Endothelial cell of umbilical vein (primary cell): ENCODE measurements around the gene ARRDC2. TPM values are rescaled to one million over a fixed set of nuclear protein-coding genes. Genes with fewer than 3 reads are reported as not detected.

Experiments
- BruUV-seq: library from RNA; stranded (reverse); fragments of 400-500 nt; replicated peaks from 2 replicates; lab custom pipeline; 2021; lab: Mats Ljungman, UMichigan
- CTCF ChIA-PET: fragments of 300-600, 350-600 bp; sonication (Branson Sonifier 250); formaldehyde crosslinking; loops from one replicate; lab custom pipeline; 2021; ENCODE audit warnings: antibody characterized with exemption, inconsistent platforms; lab: Charles Lee
- POLR2A ChIA-PET: fragments of 300-600, 350-600 bp; sonication (Branson Sonifier 250); formaldehyde crosslinking; loops from one replicate; lab custom pipeline; 2021; ENCODE audit warnings: antibody characterized with exemption, inconsistent platforms; lab: Charles Lee
- DNase-seq: peaks from one replicate; pipeline ENCODE4 v3.0.0-alpha.2; 2011; ENCODE audit warnings: low read depth, low spot score
- FAIRE-seq: peaks from 2 replicates; lab custom pipeline; 2011; peaks lifted over from hg19 to GRCh38; lab: Jason Lieb, UNC
- H2AFZ ChIP-seq: 2 replicates; pipeline ENCODE4 v1.6.0; 2012; ENCODE audit warnings: low read depth, low read length, control low read depth, inconsistent platforms
- H3K27ac ChIP-seq: 2 replicates; pipeline ENCODE4 v1.5.1; 2011; ENCODE audit warnings: low read depth, mild to moderate bottlenecking, control low read depth, low read length, moderate library complexity; ENCODE audit not compliant: insufficient read depth
- H3K27me3 ChIP-seq, 2 experiments: 2 replicates each; pipeline versions ENCODE4 v1.6.0 to v1.6.1; 2011; ENCODE audit warnings: low read length in 2 of 2, mixed read lengths in 1 of 2; ENCODE audit not compliant: control insufficient read depth in 2 of 2, insufficient read depth in 2 of 2
- H3K36me3 ChIP-seq, 2 experiments: 2 replicates in 1 of 2; 3 replicates in 1 of 2; pipeline ENCODE4 v1.5.1; 2011; ENCODE audit warnings: low read length in 2 of 2, mild to moderate bottlenecking in 1 of 2, moderate library complexity in 1 of 2; ENCODE audit not compliant: control insufficient read depth in 2 of 2, insufficient read depth in 2 of 2; ENCODE audit errors: extremely low read depth in 1 of 2
- H3K4me1 ChIP-seq: 3 replicates; pipeline ENCODE4 v1.5.1; 2011; ENCODE audit warnings: mild to moderate bottlenecking, low read length; ENCODE audit not compliant: control insufficient read depth, insufficient read depth; ENCODE audit errors: extremely low read depth
- H3K4me2 ChIP-seq: 2 replicates; pipeline ENCODE4 v1.6.1; 2011; ENCODE audit warnings: low read length, control low read depth, mixed read lengths; ENCODE audit not compliant: insufficient read depth
- H3K4me3 ChIP-seq, 3 experiments: fragments of 200-600 bp in 1 of 3; sonication (generic), shearing (Covaris generic) in 1 of 3; replicated peaks in 1 of 3; 2 replicates each; pipeline ENCODE4 v1.5.1; 2011 to 2016; ENCODE audit warnings: control low read depth in 3 of 3, low read length in 3 of 3, mild to moderate bottlenecking in 2 of 3, inconsistent platforms in 1 of 3, low read depth in 1 of 3, moderate library complexity in 1 of 3; ENCODE audit not compliant: insufficient read depth in 1 of 3
- H3K79me2 ChIP-seq: 2 replicates; pipeline ENCODE4 v1.6.0; 2012; ENCODE audit warnings: low read length, inconsistent platforms; ENCODE audit not compliant: control insufficient read depth, insufficient read depth
- H3K9ac ChIP-seq: replicated peaks from 2 replicates; pipeline ENCODE3; 2011; ENCODE audit warnings: low read length, control low read depth; ENCODE audit not compliant: insufficient read depth; ENCODE audit errors: extremely low read depth
- H3K9me1 ChIP-seq: replicated peaks from 3 replicates; pipeline ENCODE4 v1.6.0; 2011; ENCODE audit warnings: mild to moderate bottlenecking, low read length; ENCODE audit not compliant: control insufficient read depth, insufficient read depth; ENCODE audit errors: extremely low read depth
- H3K9me3 ChIP-seq: replicated peaks from 2 replicates; pipeline ENCODE4 v1.5.1; 2012; ENCODE audit warnings: low read length, inconsistent platforms; ENCODE audit not compliant: control insufficient read depth, insufficient read depth
- H4K20me1 ChIP-seq: replicated peaks from 2 replicates; pipeline ENCODE3; 2011; ENCODE audit warnings: mild to moderate bottlenecking, low read length; ENCODE audit not compliant: control insufficient read depth, insufficient read depth; ENCODE audit errors: extremely low read depth
- CTCF ChIP-seq, 2 donors: IDR thresholded peaks; 1 replicate in 1 of 2; 2 replicates in 1 of 2; pipeline ENCODE4 v1.5.1; 2011; ENCODE audit warnings: low read length in 2 of 2, mild to moderate bottlenecking in 2 of 2, moderate library complexity in 2 of 2, control low read depth in 1 of 2, inconsistent platforms in 1 of 2, low read depth in 1 of 2; ENCODE audit not compliant: insufficient read depth in 1 of 2; ENCODE audit errors: extremely low read depth in 1 of 2
- EZH2 ChIP-seq: IDR thresholded peaks from 2 replicates; pipeline ENCODE4 v1.6.1; 2012; ENCODE audit warnings: borderline replicate concordance, low read depth, mild to moderate bottlenecking, moderate library complexity, low read length, inconsistent platforms; ENCODE audit not compliant: severe bottlenecking
- FOS ChIP-seq: IDR thresholded peaks from 2 replicates; pipeline ENCODE4 v1.6.1; 2011; ENCODE audit warnings: mild to moderate bottlenecking, low read length, moderate library complexity, borderline replicate concordance; ENCODE audit not compliant: insufficient read depth
- GATA2 ChIP-seq: IDR thresholded peaks from 2 replicates; pipeline ENCODE4 v1.7.0; 2011; ENCODE audit warnings: low read depth, mild to moderate bottlenecking, moderate library complexity, mixed read lengths, low read length; ENCODE audit not compliant: insufficient read length, insufficient read depth
- JUN ChIP-seq: IDR thresholded peaks from 2 replicates; pipeline ENCODE4 v1.6.1; 2011; ENCODE audit warnings: borderline replicate concordance, low read depth; ENCODE audit not compliant: insufficient read length, insufficient read depth
- MAX ChIP-seq: IDR thresholded peaks from 2 replicates; pipeline ENCODE4 v1.6.1; 2011; ENCODE audit not compliant: insufficient read depth, insufficient read length
- MYC ChIP-seq: IDR thresholded peaks from one replicate; pipeline ENCODE4 v1.6.1; 2011; ENCODE audit warnings: mild to moderate bottlenecking, low read depth, low read length
- POLR2A ChIP-seq: IDR thresholded peaks from 2 replicates; pipeline ENCODE4 v1.6.1; 2012; ENCODE audit warnings: low read depth, mild to moderate bottlenecking, control low read depth, low read length
- POLR2AphosphoS5 ChIP-seq: IDR thresholded peaks from 2 replicates; pipeline ENCODE4 v1.6.1; 2012; ENCODE audit warnings: low read depth, mild to moderate bottlenecking, control low read depth, low read length, moderate library complexity; ENCODE audit not compliant: insufficient read depth
- dilution Hi-C: fragments of 300-500 bp; cut with MboI; formaldehyde crosslinking; loops from one replicate; pipeline ENCODE4 v1.15.0; 2019; ENCODE audit warnings: low sequenced_read_pairs; ENCODE audit not compliant: extremely low pct_ligation_motif_present
- intact Hi-C: fragments of 100-400 bp; cut with micrococcal nuclease; formaldehyde crosslinking; loops from one replicate; pipeline ENCODE4 v1.10.0; 2022
- polyA plus RNA-seq, 4 experiments: library from polyadenylated mRNA; depleted of rRNA in 3 of 4; stranded (reverse) in 3 of 4; unstranded in 1 of 4; fragments of >200 nt; gene quantifications; 2 replicates each; pipeline versions ENCODE4 v1.2.1 to v1.2.3, GENCODE V29; 2011 to 2012; ENCODE audit warnings: missing spikeins in 1 of 4
- total RNA-seq: library from RNA; stranded (reverse); gene quantifications from 2 replicates; pipeline ENCODE4 v1.2.3, GENCODE V29; 2021

ARRDC2 gene
- total and polyA plus RNA-seq, 2 donors (not counting 3 experiments of a cell fraction or from before 2014, with no cell fraction given), result 10.2 to 17.4 TPM

- FAIRE-seq, result no peak
Observed at GRCh38 chr19:17966129-17966483, 41.9 kb upstream of the ARRDC2 start.

More at GRCh38 chr19:17966129-17966483, 41.9 kb upstream of the ARRDC2 start:
- H3K79me2 ChIP-seq, result no peaks in the 10 kb centered on the region
- H3K9me1 ChIP-seq, result no peaks in the 10 kb centered on the region
- H3K36me3 ChIP-seq, result no peaks in the 10 kb centered on the region
- H3K4me3 ChIP-seq, result no peak overlapping the region
- ChIA-PET POLR2A (no interaction called here), CTCF (interaction anchor here (1.3 to 1.4 kb wide), 2 partner anchors 30 to 32 kb away, joined by 4 read pairs; no protein-coding TSS in a partner anchor)
- dilution Hi-C loops (no loop called here), intact Hi-C loops (no loop called here)
- no peak for TF ChIP-seq POLR2AphosphoS5
- TF ChIP-seq GATA2, result no peak
- no peak for TF ChIP-seq FOS
- no peak for TF ChIP-seq MYC
- TF ChIP-seq POLR2A, result no peak
- no peak for TF ChIP-seq MAX
- TF ChIP-seq EZH2, result no peak
- no peak for TF ChIP-seq JUN
- no peak for TF ChIP-seq CTCF (IDR thresholded peaks at IDR 0.05; ENCODE audit: extremely low read depth in 1 of 2, insufficient read depth in 1 of 2, low read depth in 1 of 2, low read length in 2 of 2)
- H3K9me3 ChIP-seq, result no peaks in the 10 kb centered on the region
- no peak overlapping the region for H2AFZ ChIP-seq
- H3K4me1 ChIP-seq, result peaks cover 6% of the 10 kb centered on the region
- H3K9ac ChIP-seq, result no peak overlapping the region
- BruUV-seq, result no TSS peak
- H3K27ac ChIP-seq, result no peak overlapping the region
- DNase-seq, result no peak
- H4K20me1 ChIP-seq, result no peaks in the 10 kb centered on the region
- H3K4me2 ChIP-seq, result no peak overlapping the region
- peaks cover 14 to 18% of the 10 kb centered on the region in 2 experiments for H3K27me3 ChIP-seq
